Measurements from ENCODE around the gene MYO5B. TPM values are rescaled to one million over a fixed set of nuclear protein-coding genes. Genes with fewer than 3 reads are reported as not detected.

MYO5B gene
- total and polyA plus RNA-seq, 10 of the 15 experiments (the other 5 are each of a cell fraction or from before 2014, with no cell fraction given): 2.5 to 4.5 (median 3.3) TPM

GRCh38 chr18:49859021-49859359 lies 336.0 kb downstream of the MYO5B start (continued):
- TF ChIP-seq SPI1 (IDR thresholded peaks at IDR 0.05; ENCODE audit: borderline replicate concordance, insufficient read depth, low read depth, low read length): no peak

GRCh38 chr18:49858309-49859020 lies 336.5 kb downstream of the MYO5B start:
- Histone ChIP-seq H3K4me2 (ENCODE audit: control insufficient read depth, insufficient read depth) (no peak overlapping the region), H3K4me1 (ENCODE audit: control insufficient read depth, insufficient read depth, low read length) (no peaks in the 10 kb centered on the region), H4K20me1 (ENCODE audit: control insufficient read depth, insufficient read depth) (no peaks in the 10 kb centered on the region; the same call in 1 of the 2 replicates), H3K79me2 (ENCODE audit: control insufficient read depth, insufficient read depth, low read length) (no peaks in the 10 kb centered on the region), H3K36me3 (ENCODE audit: control insufficient read depth in 2 of 2, insufficient read depth in 2 of 2, low read length in 1 of 2) (no peaks in the 10 kb centered on the region), H3K27me3 (replicated peaks in 1 of 2; ENCODE audit: control insufficient read depth in 2 of 2, insufficient read depth in 2 of 2, low read length in 1 of 2) (no peaks in the 10 kb centered on the region; a peak in 1 of 4 replicates), H3K27ac (ENCODE audit: control insufficient read depth, insufficient read depth) (no peak overlapping the region), H3K9ac (ENCODE audit: control insufficient read depth, insufficient read depth, low read length) (no peak overlapping the region), H2AFZ (ENCODE audit: control insufficient read depth, low read depth, low read length) (no peak overlapping the region), H3K9me3 (replicated peaks; ENCODE audit: control insufficient read depth, insufficient read depth, low read length) (no peaks in the 10 kb centered on the region), H3K4me3 (no peak overlapping the region)
- ChIA-PET POLR2A (no interaction called here), SMC1A (ENCODE audit: uncharacterized antibody, unreplicated experiment) (interaction anchor here (0.6 to 8.7 kb wide), 17 partner anchors 13 to 1183 kb away, joined by 3 to 63 read pairs (median 3); partner anchors contain the start of gene C18orf32), RAD21 (ENCODE audit: unreplicated experiment) (interaction anchor here (0.6 to 3.2 kb wide), 16 partner anchors 11 to 499 kb away, joined by 3 to 26 read pairs (median 4); no protein-coding TSS in a partner anchor), CTCF (interaction anchor here (0.5 to 10.0 kb wide), 32 partner anchors 10 to 832 kb away, joined by 3 to 177 read pairs (median 4); no protein-coding TSS in a partner anchor)
- intact Hi-C loops (cut with micrococcal nuclease; ENCODE audit: unreplicated experiment) (loop anchor here (1.0 to 5.0 kb wide), 5 partner anchors 71 to 1181 kb away; no protein-coding TSS in a partner anchor), in situ Hi-C loops (cut with MboI) (loop anchor here (5.0 kb wide), 3 partner anchors 301 to 1181 kb away; no protein-coding TSS in a partner anchor)
- ATAC-seq: peak; percentile 70
- no peak for DNase-seq (ENCODE audit: low read depth, low spot score)
- BruUV-seq (replicated peaks): no TSS peak
- no peak for FAIRE-seq
- TF ChIP-seq STAT1 (conservative IDR thresholded peaks at IDR 0.05) (no peak), IKZF1 (conservative IDR thresholded peaks at IDR 0.05) (0 out of 2 replicates have a peak, but pooled peaks have one; percentile 18), KLF5 (IDR thresholded peaks at IDR 0.05; ENCODE audit: partially characterized antibody) (no peak), SMC3 (IDR thresholded peaks at IDR 0.05; ENCODE audit: borderline replicate concordance, low read length) (peak; percentile 94), RAD21 (IDR thresholded peaks at IDR 0.05; ENCODE audit: insufficient read depth, low read depth, low read length) (peak; percentile 99), YY1 (IDR thresholded peaks at IDR 0.05; ENCODE audit: low read depth, low read length) (peak; percentile 66), IKZF2 (IDR thresholded peaks at IDR 0.05) (no peak)
- TF ChIP-seq, protein P1, sequence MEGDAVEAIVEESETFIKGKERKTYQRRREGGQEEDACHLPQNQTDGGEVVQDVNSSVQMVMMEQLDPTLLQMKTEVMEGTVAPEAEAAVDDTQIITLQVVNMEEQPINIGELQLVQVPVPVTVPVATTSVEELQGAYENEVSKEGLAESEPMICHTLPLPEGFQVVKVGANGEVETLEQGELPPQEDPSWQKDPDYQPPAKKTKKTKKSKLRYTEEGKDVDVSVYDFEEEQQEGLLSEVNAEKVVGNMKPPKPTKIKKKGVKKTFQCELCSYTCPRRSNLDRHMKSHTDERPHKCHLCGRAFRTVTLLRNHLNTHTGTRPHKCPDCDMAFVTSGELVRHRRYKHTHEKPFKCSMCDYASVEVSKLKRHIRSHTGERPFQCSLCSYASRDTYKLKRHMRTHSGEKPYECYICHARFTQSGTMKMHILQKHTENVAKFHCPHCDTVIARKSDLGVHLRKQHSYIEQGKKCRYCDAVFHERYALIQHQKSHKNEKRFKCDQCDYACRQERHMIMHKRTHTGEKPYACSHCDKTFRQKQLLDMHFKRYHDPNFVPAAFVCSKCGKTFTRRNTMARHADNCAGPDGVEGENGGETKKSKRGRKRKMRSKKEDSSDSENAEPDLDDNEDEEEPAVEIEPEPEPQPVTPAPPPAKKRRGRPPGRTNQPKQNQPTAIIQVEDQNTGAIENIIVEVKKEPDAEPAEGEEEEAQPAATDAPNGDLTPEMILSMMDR (IDR thresholded peaks at IDR 0.05 in 2 of 3, conservative IDR thresholded peaks at IDR 0.05 in 1 of 3; ENCODE audit: control insufficient read depth in 2 of 3, extremely low read depth in 1 of 3, insufficient read depth in 1 of 3, low read depth in 3 of 3, low read length in 3 of 3): peak; percentile 80 to 90 (median 84)
- 34% methylated on average over 11 of the region's 11 CpGs for WGBS (ENCODE audit: insufficient coverage, insufficient replicate concordance, low lambda C conversion rate, missing lambda C conversion rate)
